Gastroesophageal sphincter (tissue), 3 donors: ENCODE measurements around the gene SNCA.

Source experiments
- CTCF ChIP-seq, 4 experiments: fragments of 200-600 bp in 2 of 4; fragments of 450-650 bp in 2 of 4; sonication (generic) in 1 of 4; IDR thresholded peaks; one replicate each; pipeline ENCODE4 v1.5.1; 2017 to 2019; ENCODE audit warnings: antibody characterized with exemption in 4 of 4, mild to moderate bottlenecking in 2 of 4, moderate library complexity in 2 of 4
- POLR2AphosphoS5 ChIP-seq: sonication (generic); formaldehyde crosslinking; IDR thresholded peaks from one replicate; pipeline ENCODE4 v1.6.1; 2017; ENCODE audit warnings: antibody characterized with exemption

- TF ChIP-seq CTCF (IDR thresholded peaks at IDR 0.05) (no peak), POLR2AphosphoS5 (no peak)
Observed at GRCh38 chr4:89820010-89820409, 17.0 kb downstream of the SNCA start.
